BE2C (cell line): ENCODE measurements around the gene GBE1.

Experiments used
- DNase-seq: peaks from one replicate; pipeline ENCODE4 v3.0.0-alpha.2; 2020
- H3K27me3 ChIP-seq: fragments of 250-450 bp; sonication (Bioruptor Pico); 2 replicates; pipeline ENCODE4 v1.5.1; 2020; ENCODE audit warnings: mild to moderate bottlenecking
- H3K36me3 ChIP-seq: fragments of 250-450 bp; sonication (Bioruptor Pico); 2 replicates; pipeline ENCODE4 v1.5.1; 2020; ENCODE audit warnings: mild to moderate bottlenecking
- H3K4me1 ChIP-seq: fragments of 250-450 bp; sonication (Bioruptor Pico); 2 replicates; pipeline ENCODE4 v1.5.1; 2020
- H3K4me3 ChIP-seq: 2 replicates; pipeline ENCODE4 v1.5.1; 2011; ENCODE audit warnings: low read depth, low read length
- H3K9me3 ChIP-seq: fragments of 250-450 bp; sonication (Bioruptor Pico); 2 replicates; pipeline ENCODE4 v1.5.1; 2020
- CTCF ChIP-seq: IDR thresholded peaks from 2 replicates; pipeline ENCODE4 v1.5.1; 2012; ENCODE audit warnings: mild to moderate bottlenecking, low read depth, low read length

The GBE1 gene

GRCh38 chr3:81585056-81585455 is 176.4 kb downstream of the GBE1 start:
- DNase-seq: no peak
- H3K36me3 ChIP-seq: no peaks in the 10 kb centered on the region
- no peak for TF ChIP-seq CTCF

GRCh38 chr3:81581966-81582599 is 179.4 kb downstream of the GBE1 start:
- Histone ChIP-seq H3K27me3 (no peaks in the 10 kb centered on the region), H3K36me3 (no peaks in the 10 kb centered on the region), H3K4me3 (no peak overlapping the region), H3K9me3 (no peaks in the 10 kb centered on the region), H3K4me1 (no peaks in the 10 kb centered on the region; the same call in 1 of the 2 replicates)
- peak; percentile 90 for TF ChIP-seq CTCF
- peak; percentile 55 for DNase-seq

More at GRCh38 chr3:81585056-81585455, 176.4 kb downstream of the GBE1 start:
- H3K9me3 ChIP-seq: no peaks in the 10 kb centered on the region
- H3K4me1 ChIP-seq: no peaks in the 10 kb centered on the region; the same call in 1 of the 2 replicates
- no peaks in the 10 kb centered on the region for H3K27me3 ChIP-seq
- no peak overlapping the region for H3K4me3 ChIP-seq

- Histone ChIP-seq H3K27me3 (no peaks in the 10 kb centered on the region), H3K36me3 (no peaks in the 10 kb centered on the region), H3K4me3 (no peak overlapping the region), H3K9me3 (no peaks in the 10 kb centered on the region), H3K4me1 (no peaks in the 10 kb centered on the region; the same call in 1 of the 2 replicates)
- no peak for TF ChIP-seq CTCF
- no peak for DNase-seq
Observed at GRCh38 chr3:81580355-81580754, 181.1 kb downstream of the GBE1 start.

- H3K9me3 ChIP-seq: no peaks in the 10 kb centered on the region
- TF ChIP-seq CTCF: no peak
- no peak for DNase-seq
- H3K4me3 ChIP-seq: no peak overlapping the region
- H3K4me1 ChIP-seq: no peaks in the 10 kb centered on the region; the same call in 1 of the 2 replicates
- no peaks in the 10 kb centered on the region for H3K36me3 ChIP-seq
- H3K27me3 ChIP-seq: no peaks in the 10 kb centered on the region
Observed at GRCh38 chr3:81579744-81580143, 181.7 kb downstream of the GBE1 start.

GRCh38 chr3:81572201-81572756 is 189.2 kb downstream of the GBE1 start:
- Histone ChIP-seq H3K36me3 (no peaks in the 10 kb centered on the region), H3K4me3 (no peak overlapping the region), H3K9me3 (no peaks in the 10 kb centered on the region), H3K27me3 (no peaks in the 10 kb centered on the region), H3K4me1 (no peaks in the 10 kb centered on the region)
- TF ChIP-seq CTCF: no peak
- no peak for DNase-seq

- H3K9me3 ChIP-seq: no peaks in the 10 kb centered on the region
- DNase-seq: no peak
- H3K4me3 ChIP-seq: no peak overlapping the region
- no peaks in the 10 kb centered on the region for H3K4me1 ChIP-seq
- TF ChIP-seq CTCF: no peak
- no peaks in the 10 kb centered on the region for H3K27me3 ChIP-seq
- H3K36me3 ChIP-seq: no peaks in the 10 kb centered on the region
Observed at GRCh38 chr3:81568378-81568777, 193.1 kb downstream of the GBE1 start.
